ENCODE data around the gene CLIC1. TPM values are rescaled to one million over a fixed set of nuclear protein-coding genes. Genes with fewer than 3 reads are reported as not detected.
"Not testable (repeated sequence)": the region's sequence is repeated elsewhere in the genome, so short reads cannot be mapped to it uniquely, and the experiment has no call there.

The CLIC1 gene
- total RNA-seq, 2 experiments from 2014 or later: 314 to 413 TPM

DNA sequence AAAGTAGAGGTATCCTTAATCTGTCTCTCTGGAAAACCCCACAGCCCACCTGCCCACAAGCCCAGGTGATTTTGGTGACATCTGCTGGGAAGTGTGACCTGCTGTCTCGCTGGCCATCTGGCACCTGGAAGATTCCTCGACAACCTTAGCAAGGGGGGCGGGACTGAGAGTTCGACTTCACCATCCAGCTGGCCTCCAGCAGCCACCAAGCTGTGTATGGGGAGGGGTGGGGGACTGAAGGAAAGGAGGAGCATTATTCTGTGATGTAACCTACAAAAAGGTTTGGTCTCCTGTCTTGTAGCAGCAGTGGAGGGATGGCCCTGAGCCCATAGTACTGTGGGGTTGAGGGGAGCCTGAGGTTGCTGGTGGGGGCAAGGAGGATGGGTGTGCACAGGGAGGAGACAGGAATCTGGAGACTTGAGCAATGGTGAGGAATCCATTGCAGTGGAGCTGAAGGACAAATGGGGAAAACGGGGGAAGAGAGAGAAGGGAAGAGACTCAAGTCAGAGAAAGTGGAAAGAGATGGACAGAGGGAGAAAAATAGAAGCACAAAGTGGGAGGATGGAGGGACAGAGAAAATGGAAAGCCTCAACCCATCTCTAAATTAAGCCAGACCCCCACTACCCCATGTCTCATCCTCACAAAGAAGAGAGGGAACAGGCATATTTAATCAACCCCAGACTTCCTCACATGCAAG, 25.7 kb downstream of the CLIC1 start:
- DNase-seq (ENCODE audit: low spot score): no peak
- H3K4me2 ChIP-seq (ENCODE audit: low read length): no peak overlapping the region
- H3K4me3 ChIP-seq (ENCODE audit: low read depth, low read length, poor library complexity, severe bottlenecking): no peak overlapping the region
- H4K20me1 ChIP-seq (ENCODE audit: insufficient read depth, low read length): no peaks in the 10 kb centered on the region
- H3K36me3 ChIP-seq (ENCODE audit: insufficient read depth, low read length): no peaks in the 10 kb centered on the region
- H2AFZ ChIP-seq (ENCODE audit: low read length): no peak overlapping the region
- no peaks in the 10 kb centered on the region for H3K9me2 ChIP-seq (ENCODE audit: insufficient read depth, low read length)
- H3K9me3 ChIP-seq (ENCODE audit: low read length): no peaks in the 10 kb centered on the region
- ChIA-PET CTCF (ENCODE audit: unreplicated experiment) (interaction anchor here (0.6 kb wide), 1 partner anchor 112 kb away, joined by 3 read pairs; no protein-coding TSS in a partner anchor), POLR2A (interaction anchor here (1.0 kb wide), 1 partner anchor 116 kb away, joined by 3 read pairs; the partner anchor contains the start of gene HSPA1B)
- peaks cover 10% of the 10 kb centered on the region for H3K4me1 ChIP-seq (ENCODE audit: insufficient read depth, low read length, poor library complexity, severe bottlenecking)
- no peaks in the 10 kb centered on the region for H3K79me2 ChIP-seq (ENCODE audit: insufficient read depth, low read depth, low read length)
- intact Hi-C loops (cut with micrococcal nuclease; ENCODE audit: unreplicated experiment): no loop called here
- BruUV-seq (replicated peaks): no TSS peak
- H3K27ac ChIP-seq (ENCODE audit: low read depth, low read length, poor library complexity, severe bottlenecking): no peak overlapping the region
- TF ChIP-seq CTCF (conservative IDR thresholded peaks at IDR 0.05; ENCODE audit: low read length): no peak
- no peak for TF ChIP-seq EZH2phosphoT487 (IDR thresholded peaks at IDR 0.05; ENCODE audit: borderline replicate concordance, low read depth, low read length)

DNA sequence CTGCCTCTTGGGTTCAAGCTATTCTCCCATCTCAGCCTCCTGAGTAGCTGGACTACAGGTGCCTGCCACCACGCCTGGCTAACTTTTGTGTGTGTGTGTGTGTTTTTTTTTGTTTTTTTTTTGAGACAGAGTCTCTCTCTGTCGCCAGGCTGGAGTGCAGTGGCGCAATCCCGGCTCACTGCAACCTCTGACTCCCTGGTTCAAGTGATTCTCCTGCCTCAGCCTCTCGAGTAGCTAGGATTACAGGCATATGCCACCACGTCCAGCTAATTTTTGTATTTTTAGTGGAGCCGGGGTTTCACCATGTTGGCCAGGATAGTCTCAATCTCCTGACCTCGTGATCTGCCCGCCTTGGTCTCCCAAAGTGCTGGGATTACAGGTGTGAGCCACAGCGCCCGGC, 27.2 kb downstream of the CLIC1 start:
- H3K9me2 ChIP-seq (ENCODE audit: insufficient read depth, low read length); H3K36me3 ChIP-seq (ENCODE audit: insufficient read depth, low read length); CTCF ChIA-PET (ENCODE audit: unreplicated experiment); H2AFZ ChIP-seq (ENCODE audit: low read length); BruUV-seq (replicated peaks); H3K79me2 ChIP-seq (ENCODE audit: insufficient read depth, low read depth, low read length); H3K4me2 ChIP-seq (ENCODE audit: low read length); H4K20me1 ChIP-seq (ENCODE audit: insufficient read depth, low read length); DNase-seq (ENCODE audit: low spot score); H3K4me1 ChIP-seq (ENCODE audit: insufficient read depth, low read length, poor library complexity, severe bottlenecking); H3K9me3 ChIP-seq (ENCODE audit: low read length); H3K4me3 ChIP-seq (ENCODE audit: low read depth, low read length, poor library complexity, severe bottlenecking); H3K27ac ChIP-seq (ENCODE audit: low read depth, low read length, poor library complexity, severe bottlenecking): not testable (repeated sequence)
- intact Hi-C loops (cut with micrococcal nuclease; ENCODE audit: unreplicated experiment): loop anchor here (10.0 kb wide), 1 partner anchor 246 kb away; the partner anchor contains the start of genes NELFE and SKIC2
- POLR2A ChIA-PET: interaction anchor here (0.6 kb wide), 2 partner anchors 26 to 99 kb away, joined by 3 read pairs; no protein-coding TSS in a partner anchor

DNA sequence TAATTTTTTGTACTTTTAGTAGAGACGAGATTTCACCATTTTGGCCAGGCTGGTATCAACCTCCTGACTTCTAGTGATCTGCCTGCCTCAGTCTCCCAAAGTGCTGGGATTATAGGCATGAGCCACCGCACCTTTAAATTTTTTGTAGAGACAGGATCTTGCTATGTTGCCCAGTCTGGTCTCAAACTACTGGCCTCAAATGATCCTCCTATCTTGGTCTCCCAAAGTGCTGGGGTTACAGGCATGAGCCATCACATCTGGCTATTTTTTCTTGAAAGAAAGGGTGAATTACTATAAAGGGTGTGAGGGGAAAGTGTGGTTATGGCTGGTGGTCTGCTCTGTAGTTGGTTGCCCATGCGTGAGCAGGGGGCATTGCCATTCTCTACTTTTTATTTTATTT, 28.1 kb downstream of the CLIC1 start:
- CTCF ChIA-PET (ENCODE audit: unreplicated experiment): no interaction called here
- Histone ChIP-seq H3K4me1 (ENCODE audit: insufficient read depth, low read length, poor library complexity, severe bottlenecking) (peaks cover 16% of the 10 kb centered on the region), H4K20me1 (ENCODE audit: insufficient read depth, low read length) (no peaks in the 10 kb centered on the region), H3K36me3 (ENCODE audit: insufficient read depth, low read length) (no peaks in the 10 kb centered on the region), H3K4me3 (ENCODE audit: low read depth, low read length, poor library complexity, severe bottlenecking) (no peak overlapping the region), H3K27ac (ENCODE audit: low read depth, low read length, poor library complexity, severe bottlenecking) (no peak overlapping the region), H3K9me3 (ENCODE audit: low read length) (no peaks in the 10 kb centered on the region), H3K79me2 (ENCODE audit: insufficient read depth, low read depth, low read length) (no peaks in the 10 kb centered on the region), H3K9me2 (ENCODE audit: insufficient read depth, low read length) (no peaks in the 10 kb centered on the region), H2AFZ (ENCODE audit: low read length) (no peak overlapping the region), H3K4me2 (ENCODE audit: low read length) (no peak overlapping the region)
- POLR2A ChIA-PET: interaction anchor here (0.6 to 0.7 kb wide), 2 partner anchors 27 to 45 kb away, joined by 3 read pairs; no protein-coding TSS in a partner anchor
- intact Hi-C loops (cut with micrococcal nuclease; ENCODE audit: unreplicated experiment): loop anchor here (10.0 kb wide), 1 partner anchor 247 kb away; the partner anchor contains the start of genes NELFE and SKIC2
- no peak for DNase-seq (ENCODE audit: low spot score)
- BruUV-seq (replicated peaks): no TSS peak
- no peak for TF ChIP-seq EZH2phosphoT487 (IDR thresholded peaks at IDR 0.05; ENCODE audit: borderline replicate concordance, low read depth, low read length)
- no peak for TF ChIP-seq CTCF (conservative IDR thresholded peaks at IDR 0.05; ENCODE audit: low read length)

Data from OCI-LY7 (cell line).